ENCODE data around the gene EXD3. TPM values are rescaled to one million over a fixed set of nuclear protein-coding genes. Genes with fewer than 3 reads are reported as not detected.

Gene EXD3
- total and polyA plus RNA-seq, 9 of the 15 experiments (the other 6 are each of a cell fraction or from before 2014, with no cell fraction given): 0.29 to 12.5 (median 3.9) TPM

DNA sequence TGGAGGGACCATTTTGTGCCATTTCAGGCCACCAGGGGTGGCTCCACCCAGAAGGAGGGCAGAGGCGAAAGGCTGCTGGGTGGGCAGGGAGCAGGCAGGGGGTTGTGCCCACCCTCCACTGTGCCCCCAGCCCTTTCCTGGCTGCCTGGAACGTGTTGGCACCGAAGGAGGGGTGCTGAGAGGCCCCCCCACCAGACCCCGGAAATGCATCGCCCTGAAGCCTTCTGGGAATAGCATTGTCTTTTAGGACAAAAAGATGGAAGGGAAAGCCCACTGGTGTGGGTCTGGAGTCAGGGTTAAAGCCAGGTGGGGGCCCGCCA lies 5.3 kb upstream of the EXD3 start (continued):
- TF ChIP-seq, protein P1, sequence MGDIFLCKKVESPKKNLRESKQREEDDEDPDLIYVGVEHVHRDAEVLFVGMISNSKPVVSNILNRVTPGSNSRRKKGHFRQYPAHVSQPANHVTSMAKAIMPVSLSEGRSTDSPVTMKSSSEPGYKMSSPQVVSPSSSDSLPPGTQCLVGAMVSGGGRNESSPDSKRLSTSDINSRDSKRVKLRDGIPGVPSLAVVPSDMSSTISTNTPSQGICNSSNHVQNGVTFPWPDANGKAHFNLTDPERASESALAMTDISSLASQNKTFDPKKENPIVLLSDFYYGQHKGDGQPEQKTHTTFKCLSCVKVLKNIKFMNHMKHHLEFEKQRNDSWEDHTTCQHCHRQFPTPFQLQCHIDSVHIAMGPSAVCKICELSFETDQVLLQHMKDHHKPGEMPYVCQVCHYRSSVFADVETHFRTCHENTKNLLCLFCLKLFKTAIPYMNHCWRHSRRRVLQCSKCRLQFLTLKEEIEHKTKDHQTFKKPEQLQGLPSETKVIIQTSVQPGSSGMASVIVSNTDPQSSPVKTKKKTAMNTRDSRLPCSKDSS (IDR thresholded peaks at IDR 0.05; ENCODE audit: low read depth, partially characterized antibody): no peak
- TF ChIP-seq HDAC3 (IDR thresholded peaks at IDR 0.05; ENCODE audit: borderline replicate concordance, partially characterized antibody) (no peak), ZNF561 (CRISPR knock-in tag; conservative IDR thresholded peaks at IDR 0.05) (no peak)
- TF ChIP-seq, protein P2, sequence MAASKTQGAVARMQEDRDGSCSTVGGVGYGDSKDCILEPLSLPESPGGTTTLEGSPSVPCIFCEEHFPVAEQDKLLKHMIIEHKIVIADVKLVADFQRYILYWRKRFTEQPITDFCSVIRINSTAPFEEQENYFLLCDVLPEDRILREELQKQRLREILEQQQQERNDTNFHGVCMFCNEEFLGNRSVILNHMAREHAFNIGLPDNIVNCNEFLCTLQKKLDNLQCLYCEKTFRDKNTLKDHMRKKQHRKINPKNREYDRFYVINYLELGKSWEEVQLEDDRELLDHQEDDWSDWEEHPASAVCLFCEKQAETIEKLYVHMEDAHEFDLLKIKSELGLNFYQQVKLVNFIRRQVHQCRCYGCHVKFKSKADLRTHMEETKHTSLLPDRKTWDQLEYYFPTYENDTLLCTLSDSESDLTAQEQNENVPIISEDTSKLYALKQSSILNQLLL (CRISPR knock-in tag; IDR thresholded peaks at IDR 0.05; ENCODE audit: borderline replicate concordance): no peak

DNA sequence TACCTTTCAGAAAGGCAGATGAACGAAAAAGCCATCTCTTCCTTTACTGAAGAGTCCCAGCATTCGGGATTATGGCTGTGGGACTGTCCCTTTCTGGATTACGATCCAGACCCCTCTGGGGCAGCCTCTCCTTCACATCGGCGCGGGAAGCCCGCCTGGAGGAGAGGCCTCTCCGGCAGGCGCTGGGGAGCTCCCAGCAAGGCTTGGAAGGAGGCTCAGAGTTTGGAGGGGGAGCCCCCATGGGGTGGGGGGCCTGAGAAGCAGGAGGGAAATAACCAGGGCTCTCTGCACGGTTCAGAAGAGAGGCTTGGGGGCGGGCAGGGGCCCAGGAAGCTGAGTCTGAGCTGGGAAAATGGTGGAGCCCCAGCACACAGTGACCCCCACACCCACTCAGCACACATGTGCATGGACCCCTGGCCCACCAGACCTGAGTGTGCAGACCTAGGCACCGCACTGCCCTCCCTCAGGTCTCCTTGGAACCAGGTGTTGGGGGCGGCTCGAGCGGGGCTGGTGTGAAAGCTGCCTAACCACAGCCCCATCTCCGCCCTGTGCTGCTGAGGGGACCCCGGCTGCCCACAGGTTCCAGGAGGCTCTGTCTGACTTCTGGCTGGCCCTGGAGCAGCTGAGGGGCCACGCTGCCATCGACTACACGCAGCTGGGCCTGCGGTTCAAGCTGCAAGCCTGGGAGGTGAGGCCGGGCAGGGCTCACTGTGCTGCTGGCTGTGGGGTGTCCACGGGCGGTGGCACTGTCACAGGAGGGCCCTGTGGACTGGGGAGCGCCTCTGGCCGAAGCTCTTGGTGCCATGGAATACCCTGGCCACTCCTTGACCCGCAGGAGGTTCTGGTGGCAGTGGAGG lies 4.7 kb upstream of the EXD3 start:
- Histone ChIP-seq H3K4me1 (replicated peaks in 1 of 2; ENCODE audit: control insufficient read depth in 2 of 2, insufficient read depth in 2 of 2, low read length in 2 of 2) (peaks cover 25 to 83% of the 10 kb centered on the region in 2 experiments), H4K20me1 (replicated peaks; ENCODE audit: control insufficient read depth, insufficient read depth, low read length) (no peaks in the 10 kb centered on the region), H3K9me3 (replicated peaks; ENCODE audit: control insufficient read depth, insufficient read depth, low read depth, low read length) (no peaks in the 10 kb centered on the region), H3K4me2 (ENCODE audit: insufficient read depth, low read length) (no peak overlapping the region), H3K27me3 (ENCODE audit: control insufficient read depth in 2 of 2, insufficient read depth in 2 of 2, low read length in 2 of 2) (no peaks in the 10 kb centered on the region), H2AFZ (ENCODE audit: low read depth, low read length) (no peak overlapping the region), H3K36me3 (ENCODE audit: control insufficient read depth, insufficient read depth, low read length) (no peaks in the 10 kb centered on the region), H3K27ac (ENCODE audit: extremely low read depth, low read depth, low read length) (no peak overlapping the region), H3K4me3 (no peak overlapping the region), H3K79me2 (ENCODE audit: control insufficient read depth, insufficient read depth, low read length) (peaks cover 4% of the 10 kb centered on the region; the same call in 2 of the 3 replicates), H3K9ac (ENCODE audit: insufficient read depth in 1 of 2, low read depth in 2 of 2, low read length in 2 of 2) (peak overlapping the region in 1 of 2 experiments; percentile 47; a peak in 1 of 4 replicates), H3K9me1 (ENCODE audit: control insufficient read depth, insufficient read depth, low read length) (no peaks in the 10 kb centered on the region)
- in situ Hi-C loops (cut with MboI): no loop called here
- CTCF ChIA-PET (ENCODE audit: low intra/inter-chr PET ratio): no interaction called here
- ATAC-seq: no peak
- 75% methylated on average over 24 of the region's 27 CpGs for WGBS (ENCODE audit: insufficient coverage, low coverage, missing lambda C conversion rate)
- TF ChIP-seq ETV5 (CRISPR knock-in tag; IDR thresholded peaks at IDR 0.05; ENCODE audit: low read depth) (no peak), POLR2G (IDR thresholded peaks at IDR 0.05; ENCODE audit: low read depth, low read length) (0 out of 2 replicates have a peak, but pooled peaks have one; percentile 54), ZBTB7A (IDR thresholded peaks at IDR 0.05; ENCODE audit: borderline replicate concordance, control insufficient read depth, low read depth, low read length) (0 out of 2 replicates have a peak, but pooled peaks have one; percentile 20), NCOA4 (IDR thresholded peaks at IDR 0.05; ENCODE audit: partially characterized antibody) (no peak), FOXP1 (CRISPR knock-in tag; IDR thresholded peaks at IDR 0.05) (no peak), CBFA2T3 (IDR thresholded peaks at IDR 0.05) (no peak), TEAD4 (IDR thresholded peaks at IDR 0.05; ENCODE audit: low read length) (no peak), TEAD4 (CRISPR knock-in tag; IDR thresholded peaks at IDR 0.05; ENCODE audit: borderline replicate concordance) (no peak), RBFOX2 (IDR thresholded peaks at IDR 0.05; ENCODE audit: low read depth, low read length) (0 out of 2 replicates have a peak, but pooled peaks have one; percentile 21)
- TF ChIP-seq, protein P3, sequence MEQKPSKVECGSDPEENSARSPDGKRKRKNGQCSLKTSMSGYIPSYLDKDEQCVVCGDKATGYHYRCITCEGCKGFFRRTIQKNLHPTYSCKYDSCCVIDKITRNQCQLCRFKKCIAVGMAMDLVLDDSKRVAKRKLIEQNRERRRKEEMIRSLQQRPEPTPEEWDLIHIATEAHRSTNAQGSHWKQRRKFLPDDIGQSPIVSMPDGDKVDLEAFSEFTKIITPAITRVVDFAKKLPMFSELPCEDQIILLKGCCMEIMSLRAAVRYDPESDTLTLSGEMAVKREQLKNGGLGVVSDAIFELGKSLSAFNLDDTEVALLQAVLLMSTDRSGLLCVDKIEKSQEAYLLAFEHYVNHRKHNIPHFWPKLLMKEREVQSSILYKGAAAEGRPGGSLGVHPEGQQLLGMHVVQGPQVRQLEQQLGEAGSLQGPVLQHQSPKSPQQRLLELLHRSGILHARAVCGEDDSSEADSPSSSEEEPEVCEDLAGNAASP (IDR thresholded peaks at IDR 0.05): no peak
- no peak for DNase-seq (ENCODE audit: extremely low read depth in 1 of 4, low spot score in 3 of 4)
- no TSS peak for BruUV-seq (replicated peaks)
- POLR2A ChIA-PET: interaction anchor here (1.0 to 1.3 kb wide), 3 partner anchors 8 to 20 kb away, joined by 3 to 4 read pairs (median 4); no protein-coding TSS in a partner anchor
- intact Hi-C loops (cut with micrococcal nuclease): loop anchor here (10.0 kb wide), 1 partner anchor 123 kb away; the partner anchor contains the start of gene NRARP
- no peak for FAIRE-seq
